Thyroid gland (tissue), 4 donors: ENCODE measurements around the gene SMPDL3B. TPM values are rescaled to one million over a fixed set of nuclear protein-coding genes. Genes with fewer than 3 reads are reported as not detected.

Experiments used
- DNase-seq, 2 donors: peaks; one replicate each; pipeline ENCODE4 v3.0.0-alpha.2; 2019
- H3K27ac ChIP-seq, 3 donors: fragments of 200-600 bp; sonication (generic); 1 replicate in 2 of 3; 2 replicates in 1 of 3; pipeline ENCODE4 v1.5.1; 2016 to 2019; ENCODE audit warnings: mild to moderate bottlenecking in 1 of 3, moderate library complexity in 1 of 3
- H3K27me3 ChIP-seq: fragments of 200-600 bp; sonication (generic); one replicate; pipeline ENCODE4 v1.5.1; 2019
- H3K36me3 ChIP-seq, 2 donors: fragments of 200-600 bp; sonication (generic); one replicate each; pipeline ENCODE4 v1.5.1; 2016 to 2019
- H3K4me1 ChIP-seq, 2 donors: fragments of 200-600 bp; sonication (generic); one replicate each; pipeline ENCODE4 v1.5.1; 2017 to 2019
- H3K4me3 ChIP-seq, 3 donors: fragments of 200-600 bp; sonication (generic); replicated peaks in 1 of 3; 1 replicate in 2 of 3; 2 replicates in 1 of 3; pipeline ENCODE4 v1.5.1; 2016; ENCODE audit warnings: mild to moderate bottlenecking in 1 of 3
- H3K9me3 ChIP-seq: fragments of 200-600 bp; sonication (generic); one replicate; pipeline ENCODE4 v1.5.1; 2017
- CTCF ChIP-seq, 6 experiments: fragments of 200-600 bp in 3 of 6; fragments of 450-650 bp in 3 of 6; sonication (generic) in 3 of 6; IDR thresholded peaks; one replicate each; pipeline ENCODE4 v1.5.1; 2016 to 2019; ENCODE audit warnings: antibody characterized with exemption in 6 of 6, mild to moderate bottlenecking in 2 of 6, inconsistent platforms in 1 of 6, moderate library complexity in 1 of 6
- POLR2A ChIP-seq, 2 donors: fragments of 450-650 bp; IDR thresholded peaks; one replicate each; pipeline ENCODE4 v1.6.1; 2017; ENCODE audit warnings: antibody characterized with exemption in 2 of 2, mild to moderate bottlenecking in 2 of 2, moderate library complexity in 1 of 2
- WGBS, 2 donors: methylation state at CpG; one replicate each; pipeline ENCODE4 v1.1.5; 2017; 5-methylcytosine and 5-hydroxymethylcytosine counted together
- intact Hi-C: fragments of 100-400 bp; cut with DNase I; formaldehyde crosslinking; loops from one replicate; pipeline ENCODE4 v1.15.1; 2023
- total RNA-seq, 4 donors: library from RNA; depleted of rRNA; stranded (reverse); fragments of >200 nt; gene quantifications; one replicate each; pipeline ENCODE4 v1.2.3, GENCODE V29; 2016

SMPDL3B gene
- total RNA-seq, 4 donors from 2014 or later, result 22.3 to 37.8 (median 26.9) TPM

- intact Hi-C loops, result no loop called here
- no peaks in the 10 kb centered on the region for H3K36me3 ChIP-seq
- H3K4me1 ChIP-seq, result peaks cover 6 to 13% of the 10 kb centered on the region in 2 donors
- no peak overlapping the region for H3K27ac ChIP-seq
- 85 to 95% methylated on average over 4 of the region's 4 CpGs for WGBS, 2 donors
- DNase-seq, result no peak
- H3K9me3 ChIP-seq, result no peaks in the 10 kb centered on the region
- H3K4me3 ChIP-seq, result no peak overlapping the region
- H3K27me3 ChIP-seq, result no peaks in the 10 kb centered on the region
- no peak for TF ChIP-seq CTCF (IDR thresholded peaks at IDR 0.05)
- no peak for TF ChIP-seq POLR2A (IDR thresholded peaks at IDR 0.05)
Observed at GRCh38 chr1:27938488-27938887, 3.7 kb downstream of the SMPDL3B start.

- TF ChIP-seq POLR2A (IDR thresholded peaks at IDR 0.05) (no peak), CTCF (IDR thresholded peaks at IDR 0.05) (peak in 1 of 6 experiments; percentile 22)
- peak in 1 of 2 donors; percentile 31 for DNase-seq
- intact Hi-C loops, result no loop called here
- H3K27me3 ChIP-seq, result no peaks in the 10 kb centered on the region
- H3K9me3 ChIP-seq, result no peaks in the 10 kb centered on the region
- no peak overlapping the region for H3K4me3 ChIP-seq
- 47 to 51% methylated on average over 6 of the region's 6 CpGs for WGBS, 2 donors
- no peak overlapping the region for H3K27ac ChIP-seq
- H3K4me1 ChIP-seq, result peaks cover 6 to 13% of the 10 kb centered on the region in 2 donors
- H3K36me3 ChIP-seq, result no peaks in the 10 kb centered on the region
Observed at GRCh38 chr1:27940297-27940696, 5.5 kb downstream of the SMPDL3B start.

GRCh38 chr1:27940870-27941560 is 6.2 kb downstream of the SMPDL3B start:
- TF ChIP-seq POLR2A (IDR thresholded peaks at IDR 0.05) (no peak), CTCF (IDR thresholded peaks at IDR 0.05) (no peak)
- H3K36me3 ChIP-seq, result no peaks in the 10 kb centered on the region
- no peaks in the 10 kb centered on the region for H3K27me3 ChIP-seq
- intact Hi-C loops, result no loop called here
- WGBS, 2 donors, result 86 to 87% methylated on average over 9 of the region's 9 CpGs
- no peak for DNase-seq
- no peak overlapping the region for H3K27ac ChIP-seq
- H3K4me3 ChIP-seq, result no peak overlapping the region
- H3K9me3 ChIP-seq, result no peaks in the 10 kb centered on the region
- peaks cover under 1 to 7% of the 10 kb centered on the region in 2 donors for H3K4me1 ChIP-seq

- no peak overlapping the region for H3K27ac ChIP-seq
- WGBS, 2 donors, result 77 to 85% methylated on average over 11 to 12 of the region's 12 CpGs
- DNase-seq, result no peak
- H3K4me1 ChIP-seq, result peaks cover 0 to 3% of the 10 kb centered on the region in 2 donors
- H3K27me3 ChIP-seq, result no peaks in the 10 kb centered on the region
- intact Hi-C loops, result no loop called here
- no peaks in the 10 kb centered on the region for H3K9me3 ChIP-seq
- no peak overlapping the region for H3K4me3 ChIP-seq
- no peaks in the 10 kb centered on the region for H3K36me3 ChIP-seq
- TF ChIP-seq CTCF (IDR thresholded peaks at IDR 0.05), result no peak
Observed at GRCh38 chr1:27941671-27942540, 7.1 kb downstream of the SMPDL3B start.

GRCh38 chr1:27945020-27945419 is 10.2 kb downstream of the SMPDL3B start:
- no peaks in the 10 kb centered on the region for H3K36me3 ChIP-seq
- intact Hi-C loops, result no loop called here
- no peak overlapping the region for H3K27ac ChIP-seq
- DNase-seq, result no peak
- H3K9me3 ChIP-seq, result no peaks in the 10 kb centered on the region
- WGBS, 2 donors, result 87 to 90% methylated on average over 5 of the region's 5 CpGs
- no peaks in the 10 kb centered on the region for H3K4me1 ChIP-seq
- TF ChIP-seq POLR2A (IDR thresholded peaks at IDR 0.05), result no peak
- no peak for TF ChIP-seq CTCF (IDR thresholded peaks at IDR 0.05)
- no peak overlapping the region for H3K4me3 ChIP-seq
- H3K27me3 ChIP-seq, result no peaks in the 10 kb centered on the region
